ENCODE data around the gene CACNA2D3.

The CACNA2D3 gene

GRCh38 chr3:54668236-54668635 is 545.9 kb downstream of the CACNA2D3 start:
- no peak for DNase-seq
- TF ChIP-seq, protein P1, sequence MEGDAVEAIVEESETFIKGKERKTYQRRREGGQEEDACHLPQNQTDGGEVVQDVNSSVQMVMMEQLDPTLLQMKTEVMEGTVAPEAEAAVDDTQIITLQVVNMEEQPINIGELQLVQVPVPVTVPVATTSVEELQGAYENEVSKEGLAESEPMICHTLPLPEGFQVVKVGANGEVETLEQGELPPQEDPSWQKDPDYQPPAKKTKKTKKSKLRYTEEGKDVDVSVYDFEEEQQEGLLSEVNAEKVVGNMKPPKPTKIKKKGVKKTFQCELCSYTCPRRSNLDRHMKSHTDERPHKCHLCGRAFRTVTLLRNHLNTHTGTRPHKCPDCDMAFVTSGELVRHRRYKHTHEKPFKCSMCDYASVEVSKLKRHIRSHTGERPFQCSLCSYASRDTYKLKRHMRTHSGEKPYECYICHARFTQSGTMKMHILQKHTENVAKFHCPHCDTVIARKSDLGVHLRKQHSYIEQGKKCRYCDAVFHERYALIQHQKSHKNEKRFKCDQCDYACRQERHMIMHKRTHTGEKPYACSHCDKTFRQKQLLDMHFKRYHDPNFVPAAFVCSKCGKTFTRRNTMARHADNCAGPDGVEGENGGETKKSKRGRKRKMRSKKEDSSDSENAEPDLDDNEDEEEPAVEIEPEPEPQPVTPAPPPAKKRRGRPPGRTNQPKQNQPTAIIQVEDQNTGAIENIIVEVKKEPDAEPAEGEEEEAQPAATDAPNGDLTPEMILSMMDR (IDR thresholded peaks at IDR 0.05; ENCODE audit: low read depth, low read length), result no peak
- H3K9me3 ChIP-seq (ENCODE audit: severe bottlenecking), result no peaks in the 10 kb centered on the region
- H3K27me3 ChIP-seq (ENCODE audit: insufficient read depth, low read depth, severe bottlenecking), result no peaks in the 10 kb centered on the region
- no peaks in the 10 kb centered on the region for H3K36me3 ChIP-seq
- no peak overlapping the region for H3K27ac ChIP-seq
- no peak overlapping the region for H3K4me3 ChIP-seq (ENCODE audit: low read depth, low read length)

DNA sequence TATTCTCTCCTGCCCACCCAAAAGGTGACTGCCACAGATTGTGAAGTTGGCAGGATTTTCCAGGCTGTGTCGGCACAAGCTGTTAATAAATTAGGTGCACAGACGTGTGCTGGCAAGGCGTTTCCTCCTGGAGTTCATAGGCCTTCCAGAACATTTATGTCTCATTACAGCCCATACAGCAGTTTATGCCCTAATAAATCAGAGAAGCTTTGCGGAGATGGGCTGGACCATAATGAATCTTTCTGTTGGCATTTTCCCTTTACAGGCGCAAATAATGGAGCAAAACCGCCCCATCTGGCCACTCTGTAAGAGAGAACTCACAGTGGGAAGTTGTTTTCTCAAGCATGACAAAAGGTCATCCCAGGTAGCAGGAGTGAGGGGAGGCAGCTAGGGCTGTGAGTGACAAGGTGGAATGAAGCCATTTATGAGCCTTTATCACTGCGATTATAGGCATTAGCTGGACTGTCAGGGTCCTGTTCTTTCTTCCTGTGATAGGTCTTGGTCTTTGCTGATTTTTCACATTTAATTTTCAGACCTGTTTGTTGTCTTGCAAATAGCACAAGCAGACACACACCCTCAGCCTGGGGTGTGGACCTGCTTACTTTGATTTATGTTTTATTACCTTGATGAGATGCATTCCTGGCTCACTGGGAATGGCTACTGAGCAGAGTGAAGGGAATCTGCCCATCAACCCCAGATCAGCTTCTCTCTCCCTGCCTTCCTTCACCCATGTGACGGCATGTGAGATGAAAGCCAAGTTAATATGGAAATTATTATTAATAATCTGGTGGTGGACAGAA is 548.0 kb downstream of the CACNA2D3 start:
- Histone ChIP-seq H3K4me3 (ENCODE audit: low read depth, low read length) (no peak overlapping the region), H3K9me3 (ENCODE audit: severe bottlenecking) (no peaks in the 10 kb centered on the region), H3K36me3 (no peaks in the 10 kb centered on the region), H3K27ac (no peak overlapping the region), H3K27me3 (ENCODE audit: insufficient read depth, low read depth, severe bottlenecking) (no peaks in the 10 kb centered on the region)
- TF ChIP-seq, protein P1 (IDR thresholded peaks at IDR 0.05; ENCODE audit: low read depth, low read length), result no peak
- DNase-seq, result peak; percentile 76

GRCh38 chr3:54671511-54671910 is 549.2 kb downstream of the CACNA2D3 start:
- Histone ChIP-seq H3K27ac (no peak overlapping the region), H3K36me3 (no peaks in the 10 kb centered on the region), H3K27me3 (ENCODE audit: insufficient read depth, low read depth, severe bottlenecking) (no peaks in the 10 kb centered on the region), H3K4me3 (ENCODE audit: low read depth, low read length) (no peak overlapping the region), H3K9me3 (ENCODE audit: severe bottlenecking) (no peaks in the 10 kb centered on the region)
- TF ChIP-seq, protein P1 (IDR thresholded peaks at IDR 0.05; ENCODE audit: low read depth, low read length), result no peak
- DNase-seq, result peak; percentile 11

- Histone ChIP-seq H3K36me3 (no peaks in the 10 kb centered on the region), H3K9me3 (ENCODE audit: severe bottlenecking) (no peaks in the 10 kb centered on the region), H3K4me3 (ENCODE audit: low read depth, low read length) (no peak overlapping the region), H3K27me3 (ENCODE audit: insufficient read depth, low read depth, severe bottlenecking) (no peaks in the 10 kb centered on the region), H3K27ac (no peak overlapping the region)
- TF ChIP-seq, protein P1 (IDR thresholded peaks at IDR 0.05; ENCODE audit: low read depth, low read length), result no peak
- DNase-seq, result no peak
Observed at GRCh38 chr3:54676087-54676486, 553.7 kb downstream of the CACNA2D3 start.

GRCh38 chr3:54681706-54682105 is 559.4 kb downstream of the CACNA2D3 start:
- H3K9me3 ChIP-seq (ENCODE audit: severe bottlenecking), result no peaks in the 10 kb centered on the region
- H3K4me3 ChIP-seq (ENCODE audit: low read depth, low read length), result no peak overlapping the region
- no peaks in the 10 kb centered on the region for H3K36me3 ChIP-seq
- H3K27me3 ChIP-seq (ENCODE audit: insufficient read depth, low read depth, severe bottlenecking), result no peaks in the 10 kb centered on the region
- no peak for DNase-seq
- H3K27ac ChIP-seq, result no peak overlapping the region
- TF ChIP-seq, protein P1 (IDR thresholded peaks at IDR 0.05; ENCODE audit: low read depth, low read length), result no peak

DNA sequence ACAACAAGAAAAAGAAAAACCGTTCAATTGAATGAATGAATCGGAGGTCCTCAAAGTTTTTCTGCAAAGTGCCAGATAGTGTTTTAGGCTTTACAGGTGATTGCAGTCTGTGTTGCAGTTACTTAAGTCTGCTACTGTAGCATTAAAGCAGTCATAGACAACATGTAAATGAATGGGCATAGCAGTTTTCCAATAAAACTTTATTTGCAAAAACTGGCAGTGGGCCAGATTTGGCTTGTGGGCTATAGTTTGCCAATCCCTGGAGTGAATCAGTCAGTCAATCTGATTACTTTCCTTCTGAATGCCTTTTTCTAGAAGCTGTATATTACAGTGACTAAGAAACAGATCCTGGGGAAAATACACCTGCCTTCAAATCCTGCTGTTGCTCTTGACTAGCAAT is 562.9 kb downstream of the CACNA2D3 start:
- Histone ChIP-seq H3K27ac (no peak overlapping the region), H3K27me3 (ENCODE audit: insufficient read depth, low read depth, severe bottlenecking) (no peaks in the 10 kb centered on the region), H3K36me3 (no peaks in the 10 kb centered on the region), H3K4me3 (ENCODE audit: low read depth, low read length) (no peak overlapping the region), H3K9me3 (ENCODE audit: severe bottlenecking) (no peaks in the 10 kb centered on the region)
- TF ChIP-seq, protein P1 (IDR thresholded peaks at IDR 0.05; ENCODE audit: low read depth, low read length), result no peak
- no peak for DNase-seq

Measured in WERI-Rb-1 (cell line).